DMS 273 (cell line): Measurements from ENCODE around the gene FREM1.
A peak's percentile ranks its signal among the peaks of the same experiment; 100 is the strongest.

ENCODE experiments used
- DNase-seq: peaks from one replicate; lab custom pipeline; 2025; ENCODE audit not compliant: unreplicated experiment; lab: John Stamatoyannopoulos, UW

The FREM1 gene

GRCh38 chr9:14912859-14913258 lies 2.6 kb upstream of the FREM1 start:
- no peak for DNase-seq

DNA sequence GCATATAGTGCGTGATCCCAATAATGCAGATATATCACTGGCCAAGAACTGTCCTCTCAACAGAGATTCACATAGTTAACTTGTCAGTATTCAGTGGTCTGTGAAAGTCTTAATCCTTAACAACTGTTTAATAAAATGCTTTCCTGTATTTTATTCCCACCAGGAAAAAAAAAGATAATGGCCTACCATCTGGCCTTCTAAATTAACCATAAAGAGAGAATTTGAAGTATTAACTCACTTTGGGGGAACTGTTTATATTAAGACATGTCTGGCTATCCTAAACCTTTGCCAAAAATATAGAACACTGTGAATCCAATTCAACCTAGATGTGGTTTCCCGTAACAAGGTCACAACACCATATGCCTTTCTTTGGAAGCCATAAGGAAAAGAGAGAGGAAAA lies 818 bp upstream of the FREM1 start:
- DNase-seq: peak; percentile 66

DNA sequence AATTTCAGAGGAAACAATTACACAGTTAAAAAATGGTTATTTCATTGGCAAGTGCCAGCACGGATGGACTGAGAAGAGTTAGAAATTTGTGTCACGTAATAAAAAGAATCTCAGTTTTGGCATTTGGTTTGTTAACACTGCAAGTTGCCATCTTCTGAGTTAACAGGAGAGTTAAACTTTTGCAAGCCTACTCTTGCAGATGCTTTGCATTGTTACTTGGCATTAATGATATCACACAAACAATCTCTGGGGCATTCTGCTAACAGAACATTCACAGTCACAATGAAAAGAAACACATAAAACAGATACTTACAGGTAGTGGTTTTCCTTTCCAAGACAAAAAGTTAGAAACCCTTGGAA lies 647 bp downstream of the FREM1 start:
- no peak for DNase-seq

DNA sequence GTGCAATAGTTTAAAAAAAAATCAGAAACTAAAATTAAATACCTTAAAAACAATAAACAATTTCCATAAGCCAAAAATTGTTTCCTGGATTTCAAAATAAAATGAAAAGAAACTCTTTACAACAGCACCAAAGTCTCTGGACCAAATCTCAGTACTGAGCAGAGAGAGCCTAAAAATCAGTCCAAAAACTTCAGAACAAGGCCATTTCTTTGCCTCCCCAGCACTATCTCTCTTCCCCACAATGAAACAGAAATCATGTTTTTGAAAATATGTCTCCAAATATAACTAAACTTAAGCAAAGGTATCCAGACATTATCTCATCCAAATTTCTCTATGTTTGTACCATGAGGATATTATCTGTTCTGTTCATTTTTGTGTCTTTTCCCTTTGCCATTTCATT lies 1.0 kb downstream of the FREM1 start:
- no peak for DNase-seq

GRCh38 chr9:14908295-14909180 lies 1.7 kb downstream of the FREM1 start:
- DNase-seq: peak; percentile 47

- DNase-seq: no peak
Measured at GRCh38 chr9:14907696-14908095, 2.5 kb downstream of the FREM1 start.

- DNase-seq: peak; percentile 20
Measured at GRCh38 chr9:14907360-14907685, 2.9 kb downstream of the FREM1 start.

GRCh38 chr9:14906644-14907359 lies 3.4 kb downstream of the FREM1 start:
- DNase-seq: no peak

GRCh38 chr9:14906000-14906399 lies 4.2 kb downstream of the FREM1 start:
- no peak for DNase-seq

DNA sequence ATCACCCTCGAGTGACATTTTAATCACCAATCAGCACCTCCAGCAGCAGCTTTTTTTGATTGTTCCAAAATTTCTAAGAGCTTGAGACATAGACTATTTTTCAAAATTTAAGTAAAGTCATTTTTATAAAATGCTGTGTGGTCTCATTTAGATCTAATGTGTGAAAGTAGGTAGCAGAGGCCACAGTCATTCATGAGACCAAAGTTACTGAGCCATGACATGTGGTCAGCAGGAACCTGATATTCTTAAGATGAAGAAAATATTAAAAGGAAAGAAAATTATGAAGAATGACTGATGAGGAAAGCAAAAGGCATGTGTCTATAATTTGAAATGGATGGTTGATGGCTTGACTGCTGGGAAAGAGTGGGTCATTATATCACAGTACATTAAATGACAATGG lies 7.2 kb downstream of the FREM1 start:
- no peak for DNase-seq

GRCh38 chr9:14902561-14902960 lies 7.7 kb downstream of the FREM1 start:
- no peak for DNase-seq

- no peak for DNase-seq
Measured at GRCh38 chr9:14899815-14900193, 10.4 kb downstream of the FREM1 start.

DNA sequence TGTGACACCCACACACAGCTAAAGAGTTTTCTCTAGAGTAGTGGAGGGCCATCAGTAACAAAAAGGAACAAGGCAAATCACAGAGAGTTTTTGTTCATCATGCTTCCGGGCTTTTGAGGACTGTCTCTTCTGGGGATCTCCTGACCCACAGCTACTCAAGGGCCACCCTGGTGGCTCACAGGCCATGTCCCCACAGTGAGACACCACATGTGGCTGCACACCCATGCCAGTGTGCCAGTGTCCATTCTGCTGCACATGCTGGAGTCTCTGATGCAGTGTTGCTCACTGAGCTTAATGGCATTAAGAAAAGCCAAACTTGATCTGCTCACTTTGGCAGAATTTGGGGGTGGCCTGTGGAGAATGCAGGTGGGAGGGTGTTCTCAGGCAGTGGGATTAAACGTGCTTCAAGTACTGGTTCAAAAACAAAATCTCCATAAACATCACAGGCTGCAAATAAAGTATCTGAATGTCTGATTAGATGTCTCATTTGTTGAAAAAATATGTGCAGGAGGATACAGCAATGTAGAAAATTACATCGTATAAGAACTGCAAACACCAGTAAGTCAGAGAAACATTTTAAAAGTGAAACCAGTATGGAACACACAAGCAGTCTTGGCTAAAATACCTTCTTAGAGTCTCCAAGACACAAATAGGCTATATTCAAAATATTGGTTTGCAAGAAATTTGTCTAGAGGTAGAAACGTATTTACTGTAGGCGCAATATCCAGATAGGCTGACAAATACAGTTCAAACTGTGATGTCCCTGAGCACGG lies 11.0 kb downstream of the FREM1 start:
- no peak for DNase-seq

GRCh38 chr9:14895806-14896205 lies 14.4 kb downstream of the FREM1 start:
- DNase-seq: no peak

- no peak for DNase-seq
Measured at GRCh38 chr9:14893280-14893679, 16.9 kb downstream of the FREM1 start.

- no peak for DNase-seq
Measured at GRCh38 chr9:14891332-14891731, 18.9 kb downstream of the FREM1 start.

DNA sequence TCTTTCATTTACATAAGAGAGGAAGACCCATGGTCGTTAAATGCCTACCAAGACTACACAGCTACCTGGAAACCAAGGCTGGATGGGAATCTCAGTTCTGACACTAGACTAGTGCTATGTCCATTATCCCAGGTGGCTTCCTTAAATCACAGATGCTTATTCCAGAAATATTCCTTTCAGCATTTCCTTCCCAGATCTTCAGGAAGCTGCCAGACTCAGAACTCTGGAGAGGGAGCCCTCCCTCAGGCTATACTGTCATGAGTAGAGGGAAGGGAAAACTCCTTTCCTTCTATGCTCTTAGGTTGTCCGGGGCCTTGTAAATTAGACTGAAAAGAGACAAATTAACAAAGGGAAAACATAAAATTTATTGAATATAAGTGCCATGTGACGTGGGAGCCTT lies 20.8 kb downstream of the FREM1 start:
- DNase-seq: no peak

GRCh38 chr9:14888875-14889274 lies 21.4 kb downstream of the FREM1 start:
- DNase-seq: no peak

DNA sequence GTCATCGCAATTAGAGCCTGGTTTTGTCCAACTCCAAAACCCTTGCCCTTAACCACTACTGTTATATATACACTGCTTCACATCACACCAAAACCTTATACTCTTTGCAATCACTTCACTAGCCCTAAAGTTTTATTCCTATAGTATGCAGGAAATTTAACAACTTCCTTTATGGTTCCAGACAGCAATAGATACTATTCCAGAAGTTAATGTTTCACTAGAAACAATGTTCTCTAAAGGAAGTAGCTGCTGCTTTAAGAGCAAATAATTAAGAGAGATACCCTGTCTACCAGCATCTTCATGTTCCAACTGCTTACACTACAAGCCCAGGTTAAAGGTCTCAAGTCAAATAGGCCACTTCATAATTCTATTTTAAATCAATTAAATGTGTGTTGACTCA lies 22.0 kb downstream of the FREM1 start:
- no peak for DNase-seq

- DNase-seq: peak; percentile 54
Measured at GRCh38 chr9:14887149-14887548, 23.1 kb downstream of the FREM1 start.

GRCh38 chr9:14883310-14883944 lies 26.8 kb downstream of the FREM1 start:
- DNase-seq: no peak
